GM18508 (cell line): ENCODE measurements around the gene MRPS7.
"Not testable (repeated sequence)": the region's sequence is repeated elsewhere in the genome, so short reads cannot be mapped to it uniquely, and the experiment has no call there.

Source experiments
- ATAC-seq: cut with Tn5 transposase; IDR thresholded peaks from one replicate; pipeline ENCODE4 v1.9.1; 2021; ENCODE audit warnings: moderate number of reproducible peaks; ENCODE audit not compliant: insufficient read depth, unreplicated experiment

MRPS7 gene

GRCh38 chr17:75270218-75270965, 8.7 kb downstream of the MRPS7 start:
- no peak for ATAC-seq

GRCh38 chr17:75270966-75271232, 9.2 kb downstream of the MRPS7 start, which contains the start of gene MIF4GD:
Gene MIF4GD, minus strand, starts transcription at chr17:75271231. Its CDS starts 1,036 bp downstream, at chr17:75270195.
- ATAC-seq = no peak

GRCh38 chr17:75271233-75271954, 9.7 kb downstream of the MRPS7 start:
- ATAC-seq = no peak

GRCh38 chr17:75271955-75272847, 10.5 kb downstream of the MRPS7 start:
- ATAC-seq = no peak

GRCh38 chr17:75272848-75273184, 11.1 kb downstream of the MRPS7 start:
- no peak for ATAC-seq

GRCh38 chr17:75273977-75274708, 12.5 kb downstream of the MRPS7 start:
- no peak for ATAC-seq

GRCh38 chr17:75277664-75278071, 16.0 kb downstream of the MRPS7 start:
- ATAC-seq = no peak

- ATAC-seq = not testable (repeated sequence)
Measured at GRCh38 chr17:75280189-75280588, 18.5 kb downstream of the MRPS7 start.

GRCh38 chr17:75285123-75285522, 23.4 kb downstream of the MRPS7 start:
- ATAC-seq = no peak

- no peak for ATAC-seq
Measured at GRCh38 chr17:75287221-75287620, 25.5 kb downstream of the MRPS7 start.

GRCh38 chr17:75288359-75288758, 26.7 kb downstream of the MRPS7 start:
- ATAC-seq = no peak

- peak; percentile 8 for ATAC-seq
Measured at GRCh38 chr17:75288770-75289114, 27.1 kb downstream of the MRPS7 start.

GRCh38 chr17:75289115-75289831, 27.6 kb downstream of the MRPS7 start, which contains the start of gene SLC25A19:
Gene SLC25A19, minus strand, starts transcription at chr17:75289433. Its CDS starts 2,669 bp downstream, at chr17:75286764.
- peak; percentile 72 for ATAC-seq

GRCh38 chr17:75289832-75290337, 28.2 kb downstream of the MRPS7 start:
- no peak for ATAC-seq

- not testable (repeated sequence) for ATAC-seq
Measured at GRCh38 chr17:75292810-75293448, 31.2 kb downstream of the MRPS7 start.

GRCh38 chr17:75295201-75296158, 33.8 kb downstream of the MRPS7 start:
- ATAC-seq = peak; percentile 57

- no peak for ATAC-seq
Measured at GRCh38 chr17:75300280-75300679, 38.6 kb downstream of the MRPS7 start.

GRCh38 chr17:75301049-75301448, 39.4 kb downstream of the MRPS7 start:
- no peak for ATAC-seq
